ENCODE results near the gene BICDL1. TPM values are rescaled to one million over a fixed set of nuclear protein-coding genes. Genes with fewer than 3 reads are reported as not detected.

BICDL1 gene
- polyA plus RNA-seq, 3 donors = 34.7 to 62.4 (median 35.3) TPM

GRCh38 chr12:120092551-120093335 is 103.7 kb downstream of the BICDL1 start:
- DNase-seq (ENCODE audit: extremely low read depth in 1 of 11, low read depth in 9 of 11, low spot score in 4 of 11) = no peak

- DNase-seq (ENCODE audit: extremely low read depth in 1 of 11, low read depth in 9 of 11, low spot score in 4 of 11) = no peak
Observed at GRCh38 chr12:120093336-120093591, 104.2 kb downstream of the BICDL1 start.

- peak in 1 of 11 donors; percentile 43 for DNase-seq (ENCODE audit: extremely low read depth in 1 of 11, low read depth in 9 of 11, low spot score in 4 of 11)
Observed at GRCh38 chr12:120093592-120094355, 104.7 kb downstream of the BICDL1 start.

GRCh38 chr12:120094485-120094884 is 105.4 kb downstream of the BICDL1 start:
- no peak for DNase-seq (ENCODE audit: extremely low read depth in 1 of 11, low read depth in 9 of 11, low spot score in 4 of 11)

- no peak for DNase-seq (ENCODE audit: extremely low read depth in 1 of 11, low read depth in 9 of 11, low spot score in 4 of 11)
Observed at GRCh38 chr12:120095331-120095730, 106.3 kb downstream of the BICDL1 start.

GRCh38 chr12:120095736-120096135 is 106.7 kb downstream of the BICDL1 start:
- DNase-seq (ENCODE audit: extremely low read depth in 1 of 11, low read depth in 9 of 11, low spot score in 4 of 11) = no peak

- DNase-seq (ENCODE audit: extremely low read depth in 1 of 11, low read depth in 9 of 11, low spot score in 4 of 11) = no peak
Observed at GRCh38 chr12:120096671-120097202, 107.7 kb downstream of the BICDL1 start.

GRCh38 chr12:120098756-120099470 is 109.9 kb downstream of the BICDL1 start:
- no peak for DNase-seq (ENCODE audit: extremely low read depth in 1 of 11, low read depth in 9 of 11, low spot score in 4 of 11)

GRCh38 chr12:120099738-120100137 is 110.7 kb downstream of the BICDL1 start:
- DNase-seq (ENCODE audit: extremely low read depth in 1 of 11, low read depth in 9 of 11, low spot score in 4 of 11) = no peak

- no peak for DNase-seq (ENCODE audit: extremely low read depth in 1 of 11, low read depth in 9 of 11, low spot score in 4 of 11)
Observed at GRCh38 chr12:120100630-120101029, 111.6 kb downstream of the BICDL1 start.

- no peak for DNase-seq (ENCODE audit: extremely low read depth in 1 of 11, low read depth in 9 of 11, low spot score in 4 of 11)
Observed at GRCh38 chr12:120101182-120101581, 112.1 kb downstream of the BICDL1 start.

GRCh38 chr12:120101617-120102016 is 112.6 kb downstream of the BICDL1 start:
- DNase-seq (ENCODE audit: extremely low read depth in 1 of 11, low read depth in 9 of 11, low spot score in 4 of 11) = no peak

GRCh38 chr12:120102189-120103043 is 113.4 kb downstream of the BICDL1 start:
- no peak for DNase-seq (ENCODE audit: extremely low read depth in 1 of 11, low read depth in 9 of 11, low spot score in 4 of 11)

GRCh38 chr12:120103044-120103338 is 114.0 kb downstream of the BICDL1 start:
- DNase-seq (ENCODE audit: extremely low read depth in 1 of 11, low read depth in 9 of 11, low spot score in 4 of 11) = no peak

- DNase-seq (ENCODE audit: extremely low read depth in 1 of 11, low read depth in 9 of 11, low spot score in 4 of 11) = no peak
Observed at GRCh38 chr12:120103371-120103770, 114.3 kb downstream of the BICDL1 start.

GRCh38 chr12:120106151-120106550 is 117.1 kb downstream of the BICDL1 start:
- DNase-seq (ENCODE audit: extremely low read depth in 1 of 11, low read depth in 9 of 11, low spot score in 4 of 11) = no peak

GRCh38 chr12:120109570-120110267 is 120.7 kb downstream of the BICDL1 start:
- DNase-seq (ENCODE audit: extremely low read depth in 1 of 11, low read depth in 9 of 11, low spot score in 4 of 11) = no peak

Data from renal cortex interstitium (tissue), 11 donors.